IMR-90 (cell line): ENCODE measurements around the gene CXCL17.

Experiments used
- CHD1 ChIP-seq: IDR thresholded peaks from 2 replicates; pipeline ENCODE4 v1.6.1; 2012; ENCODE audit warnings: low read depth, low read length, improper control_type of control experiment
- FOS ChIP-seq: fragments of 150-350 bp; IDR thresholded peaks from 2 replicates; pipeline ENCODE4 v1.6.1; 2016; ENCODE audit warnings: low read depth, low read length
- MAFK ChIP-seq: IDR thresholded peaks from 2 replicates; pipeline ENCODE4 v1.6.1; 2012; ENCODE audit warnings: low read depth, low read length, improper control_type of control experiment
- MAZ ChIP-seq: IDR thresholded peaks from 2 replicates; pipeline ENCODE4 v1.6.1; 2012; ENCODE audit warnings: low read depth, mild to moderate bottlenecking, low read length, improper control_type of control experiment, moderate library complexity, borderline replicate concordance
- MXI1 ChIP-seq: IDR thresholded peaks from 2 replicates; pipeline ENCODE4 v1.6.1; 2012; ENCODE audit warnings: low read depth, mild to moderate bottlenecking, low read length, moderate library complexity, borderline replicate concordance
- POLR2A ChIP-seq: IDR thresholded peaks from 2 replicates; pipeline ENCODE4 v1.6.1; 2012; ENCODE audit warnings: mild to moderate bottlenecking, low read depth, low read length
- RAD21 ChIP-seq: IDR thresholded peaks from 2 replicates; pipeline ENCODE4 v1.6.1; 2012; ENCODE audit warnings: low read length, improper control_type of control experiment
- RCOR1 ChIP-seq: IDR thresholded peaks from 2 replicates; pipeline ENCODE4 v1.6.1; 2012; ENCODE audit warnings: mild to moderate bottlenecking, low read length, improper control_type of control experiment; ENCODE audit not compliant: insufficient replicate concordance
- RFX5 ChIP-seq: IDR thresholded peaks from 2 replicates; pipeline ENCODE4 v1.8.0; 2012; ENCODE audit warnings: low read depth, mild to moderate bottlenecking, low read length, moderate library complexity
- SMC3 ChIP-seq: fragments of 150-350 bp; IDR thresholded peaks from 2 replicates; pipeline ENCODE4 v1.6.1; 2016; ENCODE audit warnings: low read depth, mild to moderate bottlenecking, antibody characterized with exemption, low read length, moderate library complexity
- TF ChIP-seq, protein P1 (sequence below): fragments of 150-350 bp; IDR thresholded peaks from 2 replicates; pipeline ENCODE4 v1.6.1; 2017; ENCODE audit warnings: mild to moderate bottlenecking, antibody characterized with exemption, low read length, low read depth
- TF ChIP-seq, protein P2 (sequence below): conservative IDR thresholded peaks from 2 replicates; pipeline ENCODE4 v1.5.1; 2012; ENCODE audit warnings: mild to moderate bottlenecking, low read depth, low read length, improper control_type of control experiment
- TF ChIP-seq, protein P3 (sequence below): fragments of 150-350 bp; IDR thresholded peaks from 2 replicates; pipeline ENCODE4 v1.6.1; 2016; ENCODE audit warnings: low read depth, mild to moderate bottlenecking, low read length, moderate library complexity, borderline replicate concordance

DNA sequence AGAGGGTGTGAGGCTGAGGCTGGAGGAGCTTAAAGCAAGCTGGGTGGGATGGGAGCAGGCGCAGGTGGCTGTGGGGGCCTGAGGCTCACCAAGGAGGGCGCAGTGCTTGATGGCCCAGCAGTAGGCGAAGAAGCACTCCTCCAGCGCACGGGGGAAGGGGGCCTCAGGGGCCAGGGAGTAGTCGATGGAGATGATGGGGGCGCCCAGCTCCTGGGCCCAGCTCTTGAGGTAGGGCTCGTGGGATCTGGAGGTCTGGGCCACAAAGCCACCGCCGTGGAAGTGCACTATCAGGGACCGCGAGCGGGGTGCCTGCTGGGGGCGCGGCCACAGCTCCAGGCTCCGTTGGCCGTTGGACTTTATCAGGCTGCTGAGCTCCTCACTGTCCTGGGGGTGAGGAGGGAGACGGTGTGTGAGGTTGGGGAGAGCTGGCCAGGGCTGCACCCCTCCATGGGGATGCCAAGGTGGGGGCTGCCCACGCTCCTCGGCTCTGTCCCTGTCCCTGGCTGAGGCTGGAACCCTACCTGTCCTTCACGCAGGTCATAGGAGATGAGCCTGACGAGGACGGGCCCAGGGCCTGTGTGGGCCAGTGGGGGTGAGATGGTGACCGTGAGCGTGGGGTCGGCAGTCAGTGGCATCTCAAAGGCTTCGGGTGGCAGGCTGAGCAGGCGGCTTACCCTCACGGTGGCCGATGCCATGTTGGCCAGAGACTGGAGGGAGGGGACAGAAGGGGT, 35.5 kb downstream of the CXCL17 start:
- TF ChIP-seq, protein P1, sequence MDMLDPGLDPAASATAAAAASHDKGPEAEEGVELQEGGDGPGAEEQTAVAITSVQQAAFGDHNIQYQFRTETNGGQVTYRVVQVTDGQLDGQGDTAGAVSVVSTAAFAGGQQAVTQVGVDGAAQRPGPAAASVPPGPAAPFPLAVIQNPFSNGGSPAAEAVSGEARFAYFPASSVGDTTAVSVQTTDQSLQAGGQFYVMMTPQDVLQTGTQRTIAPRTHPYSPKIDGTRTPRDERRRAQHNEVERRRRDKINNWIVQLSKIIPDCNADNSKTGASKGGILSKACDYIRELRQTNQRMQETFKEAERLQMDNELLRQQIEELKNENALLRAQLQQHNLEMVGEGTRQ, result no peak
- TF ChIP-seq, protein P2, sequence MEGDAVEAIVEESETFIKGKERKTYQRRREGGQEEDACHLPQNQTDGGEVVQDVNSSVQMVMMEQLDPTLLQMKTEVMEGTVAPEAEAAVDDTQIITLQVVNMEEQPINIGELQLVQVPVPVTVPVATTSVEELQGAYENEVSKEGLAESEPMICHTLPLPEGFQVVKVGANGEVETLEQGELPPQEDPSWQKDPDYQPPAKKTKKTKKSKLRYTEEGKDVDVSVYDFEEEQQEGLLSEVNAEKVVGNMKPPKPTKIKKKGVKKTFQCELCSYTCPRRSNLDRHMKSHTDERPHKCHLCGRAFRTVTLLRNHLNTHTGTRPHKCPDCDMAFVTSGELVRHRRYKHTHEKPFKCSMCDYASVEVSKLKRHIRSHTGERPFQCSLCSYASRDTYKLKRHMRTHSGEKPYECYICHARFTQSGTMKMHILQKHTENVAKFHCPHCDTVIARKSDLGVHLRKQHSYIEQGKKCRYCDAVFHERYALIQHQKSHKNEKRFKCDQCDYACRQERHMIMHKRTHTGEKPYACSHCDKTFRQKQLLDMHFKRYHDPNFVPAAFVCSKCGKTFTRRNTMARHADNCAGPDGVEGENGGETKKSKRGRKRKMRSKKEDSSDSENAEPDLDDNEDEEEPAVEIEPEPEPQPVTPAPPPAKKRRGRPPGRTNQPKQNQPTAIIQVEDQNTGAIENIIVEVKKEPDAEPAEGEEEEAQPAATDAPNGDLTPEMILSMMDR, result no peak
- TF ChIP-seq POLR2A (no peak), MXI1 (no peak), SMC3 (no peak), FOS (no peak), RFX5 (no peak), RAD21 (no peak), MAZ (no peak), CHD1 (no peak), MAFK (no peak), RCOR1 (no peak)
- TF ChIP-seq, protein P3, sequence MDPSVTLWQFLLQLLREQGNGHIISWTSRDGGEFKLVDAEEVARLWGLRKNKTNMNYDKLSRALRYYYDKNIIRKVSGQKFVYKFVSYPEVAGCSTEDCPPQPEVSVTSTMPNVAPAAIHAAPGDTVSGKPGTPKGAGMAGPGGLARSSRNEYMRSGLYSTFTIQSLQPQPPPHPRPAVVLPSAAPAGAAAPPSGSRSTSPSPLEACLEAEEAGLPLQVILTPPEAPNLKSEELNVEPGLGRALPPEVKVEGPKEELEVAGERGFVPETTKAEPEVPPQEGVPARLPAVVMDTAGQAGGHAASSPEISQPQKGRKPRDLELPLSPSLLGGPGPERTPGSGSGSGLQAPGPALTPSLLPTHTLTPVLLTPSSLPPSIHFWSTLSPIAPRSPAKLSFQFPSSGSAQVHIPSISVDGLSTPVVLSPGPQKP, result no peak
